Stimulated activated CD4-positive, alpha-beta T cell treated with anti-CD3 and anti-CD28 coated beads, Interleukin-4, amount 100 ng/mL, for 48 hours (primary cell): ENCODE measurements around the gene MPV17.

Experiments
- DNase-seq, 2 donors: peaks; one replicate each; pipeline ENCODE4 v3.0.0-alpha.2; 2020; ENCODE audit warnings: low read depth in 2 of 2

Gene MPV17

GRCh38 chr2:27264753-27265535 is 58.0 kb downstream of the MPV17 start:
- peak in 1 of 2 donors; percentile 61 for DNase-seq

GRCh38 chr2:27264253-27264752 is 58.6 kb downstream of the MPV17 start:
- DNase-seq: no peak

DNA sequence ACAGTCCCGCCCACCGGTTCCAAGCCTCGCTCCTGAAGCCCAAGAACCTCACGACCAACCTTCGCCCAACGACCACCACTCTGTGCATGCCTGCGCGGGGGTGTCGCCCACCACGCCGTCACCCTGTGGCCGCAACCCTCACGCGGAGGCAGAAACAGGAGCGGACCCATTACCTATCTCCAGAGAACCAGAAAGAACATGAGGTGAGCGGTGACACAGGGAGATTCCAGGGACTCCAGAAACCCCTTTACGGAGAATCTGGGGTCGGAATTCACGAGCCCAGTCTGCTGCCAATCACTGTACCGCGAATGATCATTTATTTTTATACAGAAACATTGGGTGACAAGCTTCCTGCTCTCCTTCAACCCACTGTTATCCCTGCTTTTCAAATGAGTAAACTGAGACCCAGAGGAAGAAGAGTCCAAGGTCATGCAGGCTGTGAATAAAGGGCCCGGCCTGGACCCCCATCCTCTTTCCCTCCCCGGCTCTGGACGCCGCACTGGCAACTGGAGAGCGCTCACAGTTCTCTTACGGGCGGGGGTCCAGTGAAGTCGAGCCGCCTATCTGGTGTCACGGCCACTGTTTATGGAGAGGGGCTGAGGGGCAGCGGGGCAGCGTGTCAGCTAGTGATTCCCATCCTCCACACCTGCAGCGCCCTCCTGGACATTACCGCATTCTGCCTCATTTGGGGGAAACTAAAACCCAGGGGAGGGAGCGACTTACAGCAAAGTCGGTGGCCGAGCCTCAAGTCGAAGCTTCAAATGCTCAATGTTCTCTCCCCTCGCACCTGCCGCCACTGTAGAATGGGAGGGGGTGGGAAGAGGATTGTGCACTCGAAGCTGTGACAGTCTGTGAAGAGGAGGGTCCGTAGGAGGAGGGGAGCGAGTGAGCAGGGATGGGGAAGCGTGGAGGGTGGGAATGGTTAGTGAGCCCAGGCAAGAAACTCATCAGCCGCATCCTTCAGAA is 59.3 kb downstream of the MPV17 start:
- DNase-seq: no peak

- DNase-seq: peak; percentile 64 to 72
Measured at GRCh38 chr2:27262379-27263286, 60.3 kb downstream of the MPV17 start, which contains the start of gene SLC30A3. Gene SLC30A3, minus strand, starts transcription at chr2:27263047. Its CDS starts 141 bp downstream, at chr2:27262906.

- no peak for DNase-seq
Measured at GRCh38 chr2:27261926-27262298, 61.0 kb downstream of the MPV17 start.

DNA sequence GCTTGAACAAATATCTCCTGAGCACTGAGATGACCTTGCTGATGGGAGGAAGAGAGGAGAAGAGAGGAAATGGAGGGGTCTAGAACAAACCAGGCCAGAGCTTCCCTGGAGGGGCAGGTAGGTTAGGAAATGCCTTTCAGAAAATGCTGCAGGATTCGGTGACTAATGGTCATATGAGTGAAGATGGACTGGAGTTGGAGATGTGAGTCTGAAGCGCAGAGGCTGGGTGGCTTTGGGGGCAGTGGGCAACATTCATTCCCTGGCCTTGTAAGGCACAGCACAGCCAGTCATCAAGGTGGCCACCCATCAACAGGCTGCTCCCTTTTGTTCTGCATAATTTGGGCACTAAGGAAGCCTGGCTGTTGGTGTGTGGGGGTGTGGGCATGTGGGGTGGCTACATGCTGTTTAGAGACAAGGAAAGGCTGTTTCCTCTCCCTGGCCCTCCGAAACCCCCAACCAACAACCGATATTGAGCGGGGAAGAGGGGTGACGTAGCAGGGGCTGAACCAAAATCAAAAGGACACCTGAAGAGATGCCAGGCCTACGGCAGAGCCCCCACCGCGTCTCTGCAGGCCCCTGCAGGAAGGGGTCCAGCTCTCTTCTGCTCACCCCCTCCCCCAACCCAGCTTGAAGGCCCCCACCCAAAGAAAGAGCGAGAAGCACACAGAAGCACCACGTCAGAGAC is 61.5 kb downstream of the MPV17 start:
- DNase-seq: no peak
